K562 (cell line): ENCODE measurements around the gene CST7. TPM values are rescaled to one million over a fixed set of nuclear protein-coding genes. Genes with fewer than 3 reads are reported as not detected.
A peak's percentile ranks its signal among the peaks of the same experiment; 100 is the strongest.
"Not testable (repeated sequence)": the region's sequence is repeated elsewhere in the genome, so short reads cannot be mapped to it uniquely, and the experiment has no call there.

Source experiments
- ATAC-seq: fragments of 200-7000 bp; cut with Tn5 transposase; 3 replicates; pipeline ENCODE4 v1.9.1; 2020; ENCODE audit warnings: moderate library complexity
- BruUV-seq: library from RNA; stranded (reverse); fragments of 400-500 nt; replicated peaks from 2 replicates; lab custom pipeline; 2021; lab: Mats Ljungman, UMichigan
- CTCF ChIA-PET: fragments of 300-600 bp; formaldehyde crosslinking; extraction: SDS; loops from one replicate; lab custom pipeline; 2021; ENCODE audit warnings: low intra/inter-chr PET ratio; lab: Yijun Ruan, JAX
- POLR2A ChIA-PET: fragments of 300-600, 350-650 bp; sonication (Branson Sonifier 250); formaldehyde crosslinking; extraction: SDS; loops from one replicate; lab custom pipeline; 2021; ENCODE audit warnings: antibody characterized with exemption, inconsistent platforms; lab: Yijun Ruan, JAX
- DNase-seq, 4 experiments: peaks; one replicate each; pipeline versions ENCODE4 v3.0.0 to v3.0.0-alpha.2; 2011 to 2018; ENCODE audit warnings: low spot score in 3 of 4, mixed read lengths in 3 of 4; ENCODE audit errors: extremely low read depth in 1 of 4
- FAIRE-seq: peaks from 2 replicates; lab custom pipeline; 2011; peaks lifted over from hg19 to GRCh38; lab: Jason Lieb, UNC
- H2AFZ ChIP-seq: 2 replicates; pipeline ENCODE4 v1.6.0; 2011; ENCODE audit warnings: low read depth, low read length, control low read depth, inconsistent platforms
- H3K27ac ChIP-seq: fragments of 200-600 bp; 3 replicates; pipeline ENCODE4 v1.8.0; 2011; ENCODE audit warnings: low read depth, mild to moderate bottlenecking, control low read depth, inconsistent platforms, low read length, moderate library complexity, mixed read lengths; ENCODE audit errors: extremely low read depth
- H3K27me3 ChIP-seq, 2 experiments: fragments of 300-600 bp in 1 of 2; 2 replicates in 1 of 2; 3 replicates in 1 of 2; pipeline versions ENCODE4 v1.6.0 to v1.8.0; 2011; ENCODE audit warnings: inconsistent platforms in 2 of 2, low read length in 2 of 2, mild to moderate bottlenecking in 1 of 2, mixed read lengths in 1 of 2, moderate library complexity in 1 of 2; ENCODE audit not compliant: control insufficient read depth in 2 of 2, insufficient read depth in 2 of 2
- H3K36me3 ChIP-seq: fragments of 300-600 bp; 3 replicates; pipeline ENCODE4 v1.8.0; 2011; ENCODE audit warnings: mild to moderate bottlenecking, low read length, inconsistent platforms; ENCODE audit not compliant: control insufficient read depth, insufficient read depth
- H3K4me1 ChIP-seq, 2 experiments: fragments of 200-600 bp in 1 of 2; replicated peaks in 1 of 2; 2 replicates in 1 of 2; 3 replicates in 1 of 2; pipeline versions ENCODE4 v1.5.1 to v1.8.0; 2011; ENCODE audit warnings: inconsistent platforms in 2 of 2, low read length in 2 of 2, mild to moderate bottlenecking in 1 of 2, mixed read lengths in 1 of 2, moderate library complexity in 1 of 2; ENCODE audit not compliant: control insufficient read depth in 2 of 2, insufficient read depth in 2 of 2
- H3K4me2 ChIP-seq: 2 replicates; pipeline ENCODE4 v1.6.1; 2011; ENCODE audit warnings: low read length, control low read depth, inconsistent platforms, mixed read lengths; ENCODE audit not compliant: insufficient read depth
- H3K4me3 ChIP-seq: fragments of 200-600 bp; sonication (generic), shearing (Covaris generic); 2 replicates; pipeline ENCODE4 v1.5.1; 2016; ENCODE audit warnings: control low read depth, inconsistent platforms
- H3K79me2 ChIP-seq: fragments of 200-600 bp; 3 replicates; pipeline ENCODE4 v1.8.0; 2011; ENCODE audit warnings: low read length, inconsistent platforms; ENCODE audit not compliant: control insufficient read depth, insufficient read depth
- H3K9ac ChIP-seq, 2 experiments: 2 replicates each; pipeline versions ENCODE4 v1.6.0 to v1.6.1; 2011; ENCODE audit warnings: low read depth in 2 of 2, low read length in 2 of 2, control low read depth in 1 of 2, inconsistent platforms in 1 of 2, mild to moderate bottlenecking in 1 of 2, mixed read lengths in 1 of 2; ENCODE audit not compliant: insufficient read depth in 1 of 2
- H3K9me1 ChIP-seq: one replicate; pipeline ENCODE4 v1.6.0; 2011; ENCODE audit warnings: inconsistent platforms, mild to moderate bottlenecking, low read length, moderate library complexity; ENCODE audit not compliant: control insufficient read depth, insufficient read depth
- H3K9me3 ChIP-seq: replicated peaks from 2 replicates; pipeline ENCODE4 v1.5.1; 2011; ENCODE audit warnings: low read depth, low read length, inconsistent platforms; ENCODE audit not compliant: control insufficient read depth, insufficient read depth
- H4K20me1 ChIP-seq: replicated peaks from 2 replicates; pipeline ENCODE4 v1.6.1; 2011; ENCODE audit warnings: low read length, inconsistent platforms, mixed read lengths; ENCODE audit not compliant: control insufficient read depth, insufficient read depth
- CBFA2T2 ChIP-seq: fragments of 450-650 bp; conservative IDR thresholded peaks from 2 replicates; pipeline ENCODE4 v1.6.1; 2017; ENCODE audit warnings: mild to moderate bottlenecking
- RBM14 ChIP-seq: fragments of 200-400 bp; formaldehyde crosslinking; IDR thresholded peaks from 2 replicates; pipeline ENCODE4 v1.6.1; 2018; ENCODE audit warnings: low read depth, mild to moderate bottlenecking, low read length, moderate library complexity, borderline replicate concordance; ENCODE audit not compliant: insufficient read depth
- ZBED1 ChIP-seq: IDR thresholded peaks from 2 replicates; pipeline ENCODE4 v1.6.1; 2014
- ZNF121 ChIP-seq: sonication (generic); formaldehyde crosslinking; conservative IDR thresholded peaks from 2 replicates; pipeline ENCODE4 v1.8.0; 2022; ENCODE audit warnings: missing genetic modification reagents
- ZNF146 ChIP-seq: IDR thresholded peaks from one replicate; pipeline ENCODE4 v1.6.1; 2018; ENCODE audit warnings: missing compliant biosample characterization; ENCODE audit not compliant: unreplicated experiment
- whole genome bisulfite sequencing: fragments of 100-300 bp; shearing (Covaris generic); methylation state at CpG from one replicate; pipeline ENCODE4 v1.1.6; 2016; ENCODE audit warnings: low coverage, mixed read lengths; ENCODE audit not compliant: insufficient coverage; ENCODE audit errors: missing lambda C conversion rate; 5-methylcytosine and 5-hydroxymethylcytosine counted together
- in situ Hi-C: fragments of 300-500 bp; cut with MboI; formaldehyde crosslinking; loops from 4 replicates; pipeline ENCODE4 v1.15.0; 2018; ENCODE audit warnings: inconsistent platforms, mixed read lengths
- intact Hi-C: fragments of 100-400 bp; cut with micrococcal nuclease; formaldehyde crosslinking; loops from 2 replicates; pipeline ENCODE4 v1.14.2; 2022
- polyA plus RNA-seq, 8 experiments: library from polyadenylated mRNA; depleted of rRNA in 4 of 8; stranded (reverse) in 5 of 8; unstranded in 3 of 8; fragments of >200 nt; fragmentation: Nextera tagmentation in 2 of 8; fragmentation: Illumina TruSeq in 1 of 8; extraction: Ambion mirVana in 2 of 8; extraction: Trizol in 1 of 8; gene quantifications; 2 replicates each; pipeline versions ENCODE4 v1.2.1 to v1.2.3, GENCODE V29; 2011 to 2014; ENCODE audit warnings: inconsistent platforms in 1 of 8, missing spikeins in 1 of 8
- total RNA-seq, 7 experiments: library from RNA; depleted of rRNA in 6 of 7; stranded (reverse); fragments of >200 nt in 6 of 7; fragmentation: Illumina TruSeq in 2 of 7; extraction: Trizol in 2 of 7; gene quantifications; 2 replicates each; pipeline versions ENCODE4 v1.2.1 to v1.2.3, GENCODE V29; 2011 to 2021; ENCODE audit warnings: low replicate concordance in 1 of 7

CST7 gene
- total and polyA plus RNA-seq, 9 of the 15 experiments (the other 6 are each of a cell fraction or from before 2014, with no cell fraction given), result not detected

DNA sequence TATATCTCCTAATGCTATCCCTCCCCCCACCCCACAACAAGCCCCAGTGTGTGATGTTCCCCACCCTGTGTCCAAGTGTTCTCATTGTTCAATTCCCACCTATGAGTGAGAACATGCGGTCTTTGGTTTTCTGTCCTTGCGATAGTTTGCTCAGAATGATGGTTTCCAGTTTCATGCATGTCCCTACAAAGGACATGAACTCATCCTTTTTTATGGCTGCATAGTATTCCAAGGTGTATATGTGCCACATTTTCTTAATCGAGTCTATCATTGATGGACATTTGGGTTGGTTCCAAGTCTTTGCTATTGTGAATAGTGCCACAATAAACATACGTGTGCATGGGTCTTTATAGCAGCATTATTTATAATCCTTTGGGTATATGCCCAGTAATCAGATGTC is 52.3 kb downstream of the CST7 start:
- H3K9me3 ChIP-seq, DNase-seq, H3K27ac ChIP-seq, H3K4me1 ChIP-seq, H3K4me3 ChIP-seq, H4K20me1 ChIP-seq, ATAC-seq, POLR2A ChIA-PET, H3K36me3 ChIP-seq, H3K4me2 ChIP-seq, BruUV-seq, H2AFZ ChIP-seq, intact Hi-C loops, H3K79me2 ChIP-seq, H3K9ac ChIP-seq, FAIRE-seq, CTCF ChIA-PET, H3K9me1 ChIP-seq: not testable (repeated sequence)
- TF ChIP-seq ZNF146 (CRISPR knock-in tag), result peak; percentile 29
- WGBS, result 0% methylated on average over 4 of the region's 4 CpGs
- H3K27me3 ChIP-seq, result peaks cover 0 to 14% of the 10 kb centered on the region in 2 experiments; a peak in 3 of 5 replicates
- in situ Hi-C loops, result loop anchor here (10.0 kb wide), 1 partner anchor 173 kb away; no protein-coding TSS in a partner anchor

DNA sequence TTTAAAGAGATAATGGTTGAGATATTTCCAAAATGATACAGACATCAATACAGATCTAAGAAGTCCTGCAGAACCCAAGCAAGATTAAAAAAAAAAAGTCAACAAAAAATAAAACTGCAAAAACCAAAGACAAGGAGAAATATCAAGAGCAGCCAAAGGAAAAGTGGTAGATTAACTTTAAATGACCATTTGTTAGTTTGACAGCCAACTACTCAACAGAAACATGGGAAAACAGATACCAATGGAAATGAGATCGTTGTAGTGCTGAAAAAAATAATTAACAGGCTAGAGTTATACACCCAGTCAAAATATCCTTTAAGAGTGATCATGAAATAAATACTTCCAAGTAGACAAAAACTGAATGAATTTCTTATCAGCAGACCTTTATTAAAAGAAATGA is 53.9 kb downstream of the CST7 start:
- TF ChIP-seq RBM14, result no peak
- TF ChIP-seq ZBED1, result no peak
- no peak for TF ChIP-seq ZNF121 (CRISPR knock-in tag)
- TF ChIP-seq CBFA2T2, result no peak
- TF ChIP-seq, all 486 proteins: peak for 0
- Histone ChIP-seq H3K4me3 (no peak overlapping the region), H3K27me3 (peaks cover 0 to 25% of the 10 kb centered on the region in 2 experiments; a peak in 2 of 5 replicates), H3K9me3 (no peaks in the 10 kb centered on the region), H4K20me1 (no peaks in the 10 kb centered on the region), H3K9ac (no peak overlapping the region), H3K36me3 (no peaks in the 10 kb centered on the region), H3K79me2 (no peaks in the 10 kb centered on the region), H2AFZ (no peak overlapping the region), H3K27ac (no peak overlapping the region), H3K4me2 (no peak overlapping the region), H3K9me1 (no peaks in the 10 kb centered on the region), H3K4me1 (no peaks in the 10 kb centered on the region)
- intact Hi-C loops, result no loop called here
- no peak for ATAC-seq
- BruUV-seq, result no TSS peak
- POLR2A ChIA-PET, result no interaction called here
- CTCF ChIA-PET, result no interaction called here
- DNase-seq, result no peak
- 0% methylated on average over 1 of the region's 1 CpG for WGBS
- no peak for FAIRE-seq
- in situ Hi-C loops, result loop anchor here (10.0 kb wide), 1 partner anchor 172 kb away; no protein-coding TSS in a partner anchor
